Lower leg skin (tissue), 4 donors: Measurements from ENCODE around the gene MEI4. TPM values are rescaled to one million over a fixed set of nuclear protein-coding genes. Genes with fewer than 3 reads are reported as not detected.

ENCODE experiments used
- DNase-seq, 2 donors: peaks; one replicate each; pipeline ENCODE4 v3.0.0-alpha.2; 2019; ENCODE audit warnings: low spot score in 2 of 2
- H3K4me3 ChIP-seq: fragments of 200-600 bp; sonication (generic); 2 replicates; pipeline ENCODE4 v1.5.1; 2017; ENCODE audit warnings: mild to moderate bottlenecking, low read depth; ENCODE audit not compliant: poor library complexity, severe bottlenecking
- POLR2A ChIP-seq, 2 donors: fragments of 450-650 bp; IDR thresholded peaks; one replicate each; pipeline ENCODE4 v1.6.1; 2016 to 2017; ENCODE audit warnings: antibody characterized with exemption in 2 of 2, mild to moderate bottlenecking in 1 of 2, moderate library complexity in 1 of 2
- WGBS, 2 donors: methylation state at CpG; one replicate each; pipeline ENCODE4 v1.1.5; 2018; 5-methylcytosine and 5-hydroxymethylcytosine counted together
- intact Hi-C: fragments of 100-400 bp; cut with DNase I; formaldehyde crosslinking; loops from one replicate; pipeline ENCODE4 v1.15.0; 2023; ENCODE audit warnings: low total_unique reads
- total RNA-seq, 4 donors: library from RNA; depleted of rRNA; stranded (reverse); fragments of >200 nt; gene quantifications; one replicate each; pipeline ENCODE4 v1.1.0, GENCODE V29; 2016
- TF ChIP-seq, protein P1 (sequence below), 3 donors: fragments of 450-650 bp; IDR thresholded peaks; one replicate each; pipeline ENCODE4 v1.5.1; 2016; ENCODE audit warnings: antibody characterized with exemption in 3 of 3, mild to moderate bottlenecking in 3 of 3, moderate library complexity in 2 of 3

MEI4 gene
- total RNA-seq, 4 donors from 2014 or later: 0.05 TPM; not detected in 3

DNA sequence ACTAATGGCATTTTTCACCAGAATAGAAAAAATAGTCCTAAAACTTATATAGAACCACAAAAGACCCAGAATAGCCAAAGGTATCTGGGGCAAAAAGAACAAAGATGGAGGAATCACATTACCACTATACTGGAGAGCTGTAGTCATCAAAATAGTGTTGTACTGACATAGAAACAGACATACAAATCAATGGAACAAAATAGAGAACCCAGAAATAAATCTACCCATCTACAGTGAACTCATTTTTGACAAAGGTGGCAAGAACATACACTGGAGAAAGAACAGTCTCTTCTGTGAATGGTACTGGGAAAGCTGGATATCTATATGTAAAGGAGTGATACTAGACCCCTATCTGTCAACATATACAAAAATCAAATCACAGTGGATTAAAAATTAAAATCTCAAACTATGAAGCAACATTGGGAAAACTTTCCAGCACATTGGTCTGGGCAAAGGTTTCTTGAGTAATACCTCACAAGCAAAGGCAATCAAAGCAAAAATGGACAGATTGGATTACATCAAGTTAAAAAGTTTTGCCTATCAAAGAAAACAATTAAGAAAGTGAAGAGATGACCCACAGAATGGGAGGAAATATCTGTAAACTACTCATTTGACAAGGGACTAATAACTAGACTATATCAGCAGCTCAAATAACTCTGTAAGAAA, 120.5 kb downstream of the MEI4 start:
- no peak for TF ChIP-seq POLR2A (IDR thresholded peaks at IDR 0.05)
- TF ChIP-seq, protein P1, sequence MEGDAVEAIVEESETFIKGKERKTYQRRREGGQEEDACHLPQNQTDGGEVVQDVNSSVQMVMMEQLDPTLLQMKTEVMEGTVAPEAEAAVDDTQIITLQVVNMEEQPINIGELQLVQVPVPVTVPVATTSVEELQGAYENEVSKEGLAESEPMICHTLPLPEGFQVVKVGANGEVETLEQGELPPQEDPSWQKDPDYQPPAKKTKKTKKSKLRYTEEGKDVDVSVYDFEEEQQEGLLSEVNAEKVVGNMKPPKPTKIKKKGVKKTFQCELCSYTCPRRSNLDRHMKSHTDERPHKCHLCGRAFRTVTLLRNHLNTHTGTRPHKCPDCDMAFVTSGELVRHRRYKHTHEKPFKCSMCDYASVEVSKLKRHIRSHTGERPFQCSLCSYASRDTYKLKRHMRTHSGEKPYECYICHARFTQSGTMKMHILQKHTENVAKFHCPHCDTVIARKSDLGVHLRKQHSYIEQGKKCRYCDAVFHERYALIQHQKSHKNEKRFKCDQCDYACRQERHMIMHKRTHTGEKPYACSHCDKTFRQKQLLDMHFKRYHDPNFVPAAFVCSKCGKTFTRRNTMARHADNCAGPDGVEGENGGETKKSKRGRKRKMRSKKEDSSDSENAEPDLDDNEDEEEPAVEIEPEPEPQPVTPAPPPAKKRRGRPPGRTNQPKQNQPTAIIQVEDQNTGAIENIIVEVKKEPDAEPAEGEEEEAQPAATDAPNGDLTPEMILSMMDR (IDR thresholded peaks at IDR 0.05): no peak
- no peak for DNase-seq
- intact Hi-C loops: no loop called here
- H3K4me3 ChIP-seq: no peak overlapping the region

DNA sequence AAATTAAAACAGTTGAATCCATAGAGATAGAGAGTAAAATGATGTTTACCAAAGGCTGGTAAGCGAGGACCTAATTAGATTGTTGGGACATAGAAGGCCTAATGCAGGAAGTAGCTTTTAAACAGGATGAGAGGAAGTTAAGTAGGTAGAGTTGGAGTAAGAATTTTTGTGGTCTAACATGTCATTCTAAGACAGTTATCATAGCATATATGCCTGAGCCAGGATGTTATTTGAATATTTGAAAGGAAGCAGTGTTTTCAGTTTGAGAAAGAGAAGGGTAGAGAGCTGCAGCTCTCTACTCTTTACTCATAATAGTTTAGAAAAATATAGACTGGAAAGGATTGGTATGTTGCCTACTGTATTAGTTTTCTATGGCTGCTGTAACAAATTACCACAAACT, 121.6 kb downstream of the MEI4 start:
- 86 to 87% methylated on average over 1 of the region's 1 CpG for WGBS, 2 donors
- no peak for DNase-seq
- H3K4me3 ChIP-seq: no peak overlapping the region
- TF ChIP-seq, protein P1 (IDR thresholded peaks at IDR 0.05): no peak
- TF ChIP-seq POLR2A (IDR thresholded peaks at IDR 0.05): no peak
- intact Hi-C loops: no loop called here

DNA sequence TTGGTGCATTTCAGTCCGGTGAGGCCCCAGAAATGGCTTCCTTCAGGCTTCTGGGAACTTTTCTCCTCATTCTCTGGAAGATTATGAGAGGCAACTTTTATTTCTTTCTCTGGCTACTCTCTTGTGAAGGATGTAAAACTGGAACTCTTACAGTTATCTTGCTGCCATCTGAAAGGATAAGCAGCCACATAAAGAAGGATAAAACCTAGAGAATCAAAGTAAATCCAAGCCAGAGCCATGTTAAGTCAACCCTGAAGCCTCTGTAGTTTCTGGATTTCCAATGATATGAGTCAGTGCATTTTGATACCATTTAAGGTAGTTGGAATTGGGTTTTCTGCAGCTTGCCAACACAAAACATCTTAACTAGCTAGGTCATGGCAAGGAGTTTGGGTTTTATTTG, 123.6 kb downstream of the MEI4 start:
- H3K4me3 ChIP-seq: no peak overlapping the region
- DNase-seq: no peak
- TF ChIP-seq POLR2A (IDR thresholded peaks at IDR 0.05): no peak
- TF ChIP-seq, protein P1 (IDR thresholded peaks at IDR 0.05): no peak
- WGBS, 2 donors: 74 to 76% methylated on average over 1 of the region's 1 CpG
- intact Hi-C loops: no loop called here

DNA sequence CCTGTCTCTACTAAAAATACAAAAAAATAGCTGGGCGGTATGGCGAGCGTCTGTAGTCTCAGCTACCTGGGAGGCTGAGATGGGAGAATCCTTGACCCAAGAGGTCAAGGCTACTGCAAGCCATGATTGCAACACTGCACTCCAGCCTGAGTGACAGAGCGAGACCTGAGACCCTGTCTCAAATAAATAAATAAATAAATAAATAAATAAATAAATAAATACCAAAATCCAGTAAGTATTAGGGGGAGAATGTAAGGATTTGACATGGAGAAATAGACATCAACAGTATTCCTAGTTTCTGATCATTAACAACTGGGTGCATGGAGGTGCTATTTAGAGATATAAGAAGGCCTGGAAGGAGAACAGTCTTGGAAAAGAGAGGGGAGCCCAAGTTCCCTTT, 125.7 kb downstream of the MEI4 start:
- WGBS, 2 donors: 96 to 97% methylated on average over 4 of the region's 4 CpGs
- intact Hi-C loops: no loop called here
- no peak overlapping the region for H3K4me3 ChIP-seq
- DNase-seq: no peak
- no peak for TF ChIP-seq POLR2A (IDR thresholded peaks at IDR 0.05)
- TF ChIP-seq, protein P1 (IDR thresholded peaks at IDR 0.05): no peak

DNA sequence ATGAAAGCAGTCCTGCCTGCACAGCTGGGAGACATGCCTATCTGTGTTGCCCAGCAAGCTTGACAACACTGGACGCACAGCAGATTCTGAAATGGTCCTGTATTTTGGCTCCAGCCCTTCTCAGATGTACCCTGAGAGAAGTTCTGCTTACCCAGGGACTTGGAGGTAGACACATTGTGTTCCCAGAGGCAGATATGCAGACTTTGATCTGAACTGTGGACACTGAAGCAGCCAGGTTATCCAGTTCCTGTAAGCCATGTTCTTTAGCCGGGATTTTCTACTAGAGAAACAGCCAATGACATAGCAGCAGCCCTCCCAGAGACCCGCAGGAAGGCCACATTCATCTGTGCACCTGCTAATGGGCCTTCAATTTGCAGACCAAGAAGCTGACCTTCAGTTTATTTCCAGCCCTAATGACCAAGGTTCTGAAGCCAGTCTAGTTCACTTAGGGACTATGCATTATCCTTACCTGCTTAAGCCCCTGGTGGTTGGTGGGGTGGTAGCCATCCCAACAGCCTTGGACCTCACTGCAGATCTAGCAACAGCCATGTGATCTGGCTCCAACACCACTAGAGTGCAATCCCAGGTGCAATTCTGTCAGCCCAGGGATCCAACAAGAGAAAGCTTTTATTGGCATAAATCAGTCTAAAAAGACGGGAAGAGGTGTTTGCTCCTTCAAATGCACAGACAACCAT, 134.2 kb downstream of the MEI4 start:
- 76 to 91% methylated on average over 4 of the region's 4 CpGs for WGBS, 2 donors
- intact Hi-C loops: no loop called here
- TF ChIP-seq POLR2A (IDR thresholded peaks at IDR 0.05): no peak
- TF ChIP-seq, protein P1 (IDR thresholded peaks at IDR 0.05): no peak
- no peak overlapping the region for H3K4me3 ChIP-seq
- DNase-seq: no peak
